Calu3 (cell line): ENCODE results near the gene NR1I2. TPM values are rescaled to one million over a fixed set of nuclear protein-coding genes. Genes with fewer than 3 reads are reported as not detected.

Experiments
- BruUV-seq: library from RNA; stranded (reverse); fragments of 400-500 nt; replicated peaks from 2 replicates; lab custom pipeline; 2021; lab: Mats Ljungman, UMichigan
- CTCF ChIA-PET: fragments of 300-600 bp; sonication (Branson Sonifier 250); formaldehyde crosslinking; loops from one replicate; lab custom pipeline; 2022; ENCODE audit warnings: antibody characterized with exemption; lab: Charles Lee
- DNase-seq: peaks from one replicate; pipeline ENCODE4 v3.0.0; 2022
- H3K27ac Mint-ChIP-seq: one replicate; pipeline ENCODE4 v1.8.0; 2022; ENCODE audit warnings: mixed read lengths; ENCODE audit not compliant: unreplicated experiment
- H3K27me3 Mint-ChIP-seq: one replicate; pipeline ENCODE4 v1.8.0; 2022; ENCODE audit warnings: mixed read lengths; ENCODE audit not compliant: unreplicated experiment
- H3K36me3 Mint-ChIP-seq: one replicate; pipeline ENCODE4 v1.8.0; 2022; ENCODE audit warnings: mild to moderate bottlenecking, moderate library complexity, mixed read lengths; ENCODE audit not compliant: insufficient read depth, unreplicated experiment
- H3K4me1 Mint-ChIP-seq: one replicate; pipeline ENCODE4 v1.8.0; 2022; ENCODE audit warnings: mild to moderate bottlenecking, low read depth, mixed read lengths; ENCODE audit not compliant: unreplicated experiment
- H3K4me3 Mint-ChIP-seq: one replicate; pipeline ENCODE4 v1.8.0; 2022; ENCODE audit warnings: mild to moderate bottlenecking, low read depth, moderate library complexity, mixed read lengths; ENCODE audit not compliant: unreplicated experiment
- H3K9me3 Mint-ChIP-seq: one replicate; pipeline ENCODE4 v1.8.0; 2022; ENCODE audit warnings: low read depth, mixed read lengths; ENCODE audit not compliant: unreplicated experiment
- intact Hi-C: fragments of 100-400 bp; cut with micrococcal nuclease; formaldehyde crosslinking; loops from one replicate; pipeline ENCODE4 v1.10.0; 2022; ENCODE audit not compliant: unreplicated experiment
- total RNA-seq: library from RNA; stranded (reverse); gene quantifications from 2 replicates; pipeline ENCODE4 v1.2.3, GENCODE V29; 2022
- TF ChIP-seq, protein P1 (sequence below): fragments of 200-600 bp; IDR thresholded peaks from one replicate; pipeline ENCODE4 v1.8.0; 2022; ENCODE audit warnings: antibody characterized with exemption; ENCODE audit not compliant: unreplicated experiment

NR1I2 gene
- total RNA-seq, 1 experiment from 2014 or later, result 2.9 TPM

DNA sequence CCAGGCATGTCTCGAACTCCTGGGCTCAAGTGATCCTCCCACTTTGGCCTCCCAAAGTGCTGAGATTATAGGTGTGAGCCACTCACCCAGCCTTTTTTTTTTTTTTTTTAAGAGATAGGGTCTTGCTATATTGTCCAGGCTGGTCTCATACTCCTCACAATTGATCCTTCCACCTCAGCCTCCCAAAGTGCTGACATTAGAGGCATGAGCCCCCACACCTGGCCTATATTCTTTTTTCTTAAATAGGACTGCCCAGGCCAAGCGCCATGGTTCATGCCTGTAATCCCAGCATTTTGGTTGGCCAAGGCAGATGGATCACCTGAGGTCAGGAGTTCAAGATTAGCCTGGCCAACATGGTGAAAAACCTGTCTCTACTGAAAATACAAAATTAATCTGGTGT is 12.5 kb downstream of the NR1I2 start:
- intact Hi-C loops, result no loop called here
- Mint-ChIP-seq H3K27me3 (no peaks in the 10 kb centered on the region), H3K27ac (no peak overlapping the region), H3K36me3 (no peaks in the 10 kb centered on the region), H3K4me3 (no peak overlapping the region), H3K9me3 (peaks cover 3% of the 10 kb centered on the region), H3K4me1 (peaks cover 20% of the 10 kb centered on the region)
- BruUV-seq, result no TSS peak
- DNase-seq, result no peak
- CTCF ChIA-PET, result interaction anchor here (0.6 kb wide), 1 partner anchor 1015 kb away, joined by 3 read pairs; no protein-coding TSS in a partner anchor
- TF ChIP-seq, protein P1, sequence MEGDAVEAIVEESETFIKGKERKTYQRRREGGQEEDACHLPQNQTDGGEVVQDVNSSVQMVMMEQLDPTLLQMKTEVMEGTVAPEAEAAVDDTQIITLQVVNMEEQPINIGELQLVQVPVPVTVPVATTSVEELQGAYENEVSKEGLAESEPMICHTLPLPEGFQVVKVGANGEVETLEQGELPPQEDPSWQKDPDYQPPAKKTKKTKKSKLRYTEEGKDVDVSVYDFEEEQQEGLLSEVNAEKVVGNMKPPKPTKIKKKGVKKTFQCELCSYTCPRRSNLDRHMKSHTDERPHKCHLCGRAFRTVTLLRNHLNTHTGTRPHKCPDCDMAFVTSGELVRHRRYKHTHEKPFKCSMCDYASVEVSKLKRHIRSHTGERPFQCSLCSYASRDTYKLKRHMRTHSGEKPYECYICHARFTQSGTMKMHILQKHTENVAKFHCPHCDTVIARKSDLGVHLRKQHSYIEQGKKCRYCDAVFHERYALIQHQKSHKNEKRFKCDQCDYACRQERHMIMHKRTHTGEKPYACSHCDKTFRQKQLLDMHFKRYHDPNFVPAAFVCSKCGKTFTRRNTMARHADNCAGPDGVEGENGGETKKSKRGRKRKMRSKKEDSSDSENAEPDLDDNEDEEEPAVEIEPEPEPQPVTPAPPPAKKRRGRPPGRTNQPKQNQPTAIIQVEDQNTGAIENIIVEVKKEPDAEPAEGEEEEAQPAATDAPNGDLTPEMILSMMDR, result no peak

DNA sequence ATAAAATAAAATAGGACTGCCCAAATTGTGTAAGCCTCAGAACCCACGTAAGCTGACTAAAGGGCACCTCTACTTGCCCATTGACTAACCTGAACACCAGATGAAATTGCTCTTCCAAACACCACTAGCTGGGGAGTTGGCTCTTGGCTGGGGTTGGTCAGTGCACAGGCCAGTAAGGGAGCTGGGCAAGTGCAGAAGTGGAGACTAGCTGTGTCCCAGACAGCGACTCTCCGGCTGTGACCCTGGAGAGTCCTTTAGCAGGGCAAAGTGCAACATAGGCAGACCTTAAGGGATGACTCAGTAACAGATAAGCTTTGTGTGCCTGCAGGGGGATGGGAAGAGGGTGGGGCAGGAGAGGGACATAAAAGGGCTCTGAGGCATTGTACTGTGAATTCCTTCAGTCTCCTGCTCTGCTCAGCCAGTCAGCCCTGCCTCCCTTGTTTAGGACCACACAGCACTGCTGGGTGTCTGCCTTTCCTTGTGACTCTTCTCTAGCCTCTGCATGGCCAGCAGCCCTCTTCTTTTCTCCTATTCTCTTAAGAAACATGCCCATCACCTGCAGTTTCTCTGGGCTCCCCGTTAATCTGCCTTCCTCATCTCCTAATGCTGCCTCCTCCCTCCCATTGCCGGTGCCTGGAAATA is 13.2 kb downstream of the NR1I2 start:
- TF ChIP-seq, protein P1, result no peak
- intact Hi-C loops, result no loop called here
- no peaks in the 10 kb centered on the region for H3K36me3 Mint-ChIP-seq
- peaks cover 20% of the 10 kb centered on the region for H3K4me1 Mint-ChIP-seq
- H3K4me3 Mint-ChIP-seq, result no peak overlapping the region
- H3K27me3 Mint-ChIP-seq, result peaks cover 1% of the 10 kb centered on the region
- no peak overlapping the region for H3K27ac Mint-ChIP-seq
- peak; percentile 39 for DNase-seq
- H3K9me3 Mint-ChIP-seq, result peaks cover 3% of the 10 kb centered on the region
- BruUV-seq, result no TSS peak
- CTCF ChIA-PET, result interaction anchor here (0.6 kb wide), 1 partner anchor 1015 kb away, joined by 3 read pairs; no protein-coding TSS in a partner anchor

DNA sequence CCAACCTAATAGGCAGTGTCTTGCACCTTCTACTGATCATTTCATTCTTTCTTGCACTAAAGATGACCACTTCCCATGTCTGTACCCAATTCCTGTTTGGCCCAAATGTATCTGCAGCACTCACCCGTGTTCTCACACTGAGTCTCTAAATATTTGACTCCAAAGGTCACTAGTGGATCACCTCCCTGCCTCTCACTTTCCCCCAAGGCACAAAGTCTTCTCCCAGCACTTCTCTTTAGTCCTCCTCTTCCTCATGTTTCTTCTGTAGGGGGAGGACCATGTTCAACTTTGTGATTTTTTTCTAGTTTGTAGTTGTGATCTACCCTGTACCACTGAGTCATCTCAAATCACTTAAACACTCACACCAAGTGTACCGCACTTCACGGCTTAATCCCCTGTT is 13.9 kb downstream of the NR1I2 start:
- no peak for DNase-seq
- peaks cover 9% of the 10 kb centered on the region for H3K27me3 Mint-ChIP-seq
- no peak overlapping the region for H3K4me3 Mint-ChIP-seq

DNA sequence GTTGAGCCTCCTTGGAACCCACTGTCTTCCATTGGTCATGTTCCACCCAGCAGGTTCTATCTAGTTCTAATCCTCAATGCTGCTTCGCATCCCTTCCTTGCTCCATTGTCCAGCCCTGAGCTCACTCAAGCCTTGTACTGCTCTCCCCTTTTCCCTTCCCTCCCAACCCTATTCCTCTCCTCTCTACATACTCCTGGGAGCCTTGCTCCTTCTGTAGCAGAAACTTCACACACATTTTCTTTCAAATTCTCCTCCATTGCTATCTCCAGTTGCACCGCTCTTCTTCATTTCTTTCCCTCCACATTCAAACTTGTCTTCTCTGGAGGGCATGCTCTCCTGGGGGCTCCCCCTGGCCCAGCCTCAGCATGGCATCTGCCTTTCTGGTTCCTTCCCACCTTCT is 14.5 kb downstream of the NR1I2 start:
- no peak overlapping the region for H3K27ac Mint-ChIP-seq
- intact Hi-C loops, result no loop called here

More for the DNA sequence above, 13.9 kb downstream of the NR1I2 start:
- Mint-ChIP-seq H3K9me3 (peaks cover 3% of the 10 kb centered on the region), H3K4me1 (peaks cover 20% of the 10 kb centered on the region), H3K36me3 (no peaks in the 10 kb centered on the region), H3K27ac (no peak overlapping the region)
- TF ChIP-seq, protein P1, result no peak
- no TSS peak for BruUV-seq
- intact Hi-C loops, result no loop called here
- CTCF ChIA-PET, result no interaction called here

More for the DNA sequence above, 14.5 kb downstream of the NR1I2 start:
- no TSS peak for BruUV-seq
- TF ChIP-seq, protein P1, result no peak
- CTCF ChIA-PET, result interaction anchor here (1.0 kb wide), 1 partner anchor 10 kb away, joined by 3 read pairs; no protein-coding TSS in a partner anchor
- H3K4me3 Mint-ChIP-seq, result no peak overlapping the region
- H3K27me3 Mint-ChIP-seq, result peaks cover 11% of the 10 kb centered on the region
- peaks cover 3% of the 10 kb centered on the region for H3K9me3 Mint-ChIP-seq
- no peaks in the 10 kb centered on the region for H3K36me3 Mint-ChIP-seq
- DNase-seq, result no peak
- peaks cover 20% of the 10 kb centered on the region for H3K4me1 Mint-ChIP-seq
